ENCODE data around the gene ZNF485. TPM values are rescaled to one million over a fixed set of nuclear protein-coding genes. Genes with fewer than 3 reads are reported as not detected.

Gene ZNF485
- total and polyA plus RNA-seq, 2 of the 8 experiments (the other 6 are each of a cell fraction or from before 2014, with no cell fraction given): 2.5 to 8.2 TPM

GRCh38 chr10:43591303-43591904 lies 14.8 kb upstream of the ZNF485 start:
- WGBS, 2 experiments (ENCODE audit: extremely low coverage in 1 of 2, insufficient coverage in 1 of 2, insufficient read length in 1 of 2, insufficient replicate concordance in 2 of 2, low coverage in 1 of 2, low lambda C conversion rate in 2 of 2, missing lambda C conversion rate in 1 of 2): 84% methylated on average over 5 of the region's 5 CpGs; no CpG with 5 or more reads in 1 of the 2 experiments

More at GRCh38 chr10:43591303-43591904, 14.8 kb upstream of the ZNF485 start:
- FAIRE-seq (no peak), DNase-seq (ENCODE audit: low read depth in 1 of 2, low spot score in 2 of 2) (no peak)
- Histone ChIP-seq H3K27ac (ENCODE audit: low read depth, low read length) (no peak overlapping the region), H2BK120ac (replicated peaks; ENCODE audit: low read depth, low read length) (no peak overlapping the region), H3K4me2 (ENCODE audit: insufficient read depth in 1 of 2, low read depth in 2 of 2, low read length in 2 of 2) (no peak overlapping the region), H3K27me3 (replicated peaks in 1 of 4; ENCODE audit: control insufficient read depth in 3 of 4, extremely low read depth in 1 of 4, insufficient read depth in 3 of 4, low read length in 3 of 4) (no peaks in the 10 kb centered on the region), H3K79me1 (ENCODE audit: low read depth, low read length) (no peaks in the 10 kb centered on the region), H3K9me3 (ENCODE audit: insufficient read depth in 2 of 2, low read depth in 1 of 2, low read length in 1 of 2) (peaks cover 34 to 35% of the 10 kb centered on the region in 2 experiments), H2AK5ac (ENCODE audit: low read depth, low read length) (no peak overlapping the region), H4K91ac (replicated peaks; ENCODE audit: insufficient read length, low read length) (no peak overlapping the region), H4K8ac (ENCODE audit: extremely low read depth, insufficient read depth, low read length) (no peak overlapping the region), H3K14ac (ENCODE audit: insufficient read length) (no peak overlapping the region), H2BK20ac (ENCODE audit: low read length) (no peak overlapping the region), H3K56ac (replicated peaks; ENCODE audit: insufficient read length, low read depth, low read length) (no peak overlapping the region), H4K20me1 (replicated peaks in 1 of 2; ENCODE audit: control insufficient read depth in 1 of 2, insufficient read depth in 2 of 2, low read length in 2 of 2) (no peaks in the 10 kb centered on the region), H3K18ac (ENCODE audit: extremely low read depth, low read length) (no peak overlapping the region), H4K5ac (ENCODE audit: insufficient read length, low read depth, low read length) (no peak overlapping the region), H2BK12ac (ENCODE audit: low read depth, low read length) (no peak overlapping the region), H2BK5ac (ENCODE audit: low read depth, low read length) (no peak overlapping the region), H3K36me3 (ENCODE audit: control insufficient read depth in 2 of 4, insufficient read depth in 4 of 4, low read length in 3 of 4) (no peaks in the 10 kb centered on the region), H3K79me2 (ENCODE audit: control insufficient read depth in 1 of 2, insufficient read depth in 2 of 2, low read length in 2 of 2) (no peaks in the 10 kb centered on the region), H3K23me2 (ENCODE audit: low read depth, low read length) (no peaks in the 10 kb centered on the region), H3K23ac (ENCODE audit: insufficient read length) (no peak overlapping the region), H3K4me3 (ENCODE audit: extremely low read depth in 1 of 4, insufficient read depth in 2 of 4, low read depth in 3 of 4, low read length in 4 of 4) (no peak overlapping the region), H2BK15ac (ENCODE audit: low read length) (no peak overlapping the region), H3K4me1 (replicated peaks in 1 of 4; ENCODE audit: control insufficient read depth in 3 of 4, insufficient read depth in 4 of 4, low read length in 3 of 4) (no peaks in the 10 kb centered on the region), H3K9ac (replicated peaks in 1 of 4; ENCODE audit: extremely low read depth in 1 of 4, low read depth in 3 of 4, low read length in 3 of 4) (no peak overlapping the region), H3K4ac (replicated peaks; ENCODE audit: insufficient read length, low read depth, low read length) (no peak overlapping the region), H2AFZ (ENCODE audit: low read length) (no peak overlapping the region)
- ChIA-PET CTCF (ENCODE audit: partially characterized antibody) (interaction anchor here (0.9 to 1.7 kb wide), 2 partner anchors 94 to 475 kb away, joined by 3 to 4 read pairs; no protein-coding TSS in a partner anchor), POLR2A (ENCODE audit: partially characterized antibody) (no interaction called here)
- TF ChIP-seq MAFK (IDR thresholded peaks at IDR 0.05; ENCODE audit: low read depth, low read length) (no peak), TAF1 (IDR thresholded peaks at IDR 0.05; ENCODE audit: low read depth, low read length) (no peak), FOSL1 (IDR thresholded peaks at IDR 0.05; ENCODE audit: insufficient read depth, low read depth, low read length) (no peak), RAD21 (IDR thresholded peaks at IDR 0.05 in 1 of 2, conservative IDR thresholded peaks at IDR 0.05 in 1 of 2; ENCODE audit: low read depth in 2 of 2, low read length in 2 of 2) (no peak), RNF2 (IDR thresholded peaks at IDR 0.05; ENCODE audit: borderline replicate concordance, low read depth, low read length, missing control alignments, poor library complexity, severe bottlenecking) (no peak), SIN3A (conservative IDR thresholded peaks at IDR 0.05 in 1 of 2, IDR thresholded peaks at IDR 0.05 in 1 of 2; ENCODE audit: low read depth in 1 of 2, low read length in 2 of 2) (no peak)
- TF ChIP-seq, protein P1, sequence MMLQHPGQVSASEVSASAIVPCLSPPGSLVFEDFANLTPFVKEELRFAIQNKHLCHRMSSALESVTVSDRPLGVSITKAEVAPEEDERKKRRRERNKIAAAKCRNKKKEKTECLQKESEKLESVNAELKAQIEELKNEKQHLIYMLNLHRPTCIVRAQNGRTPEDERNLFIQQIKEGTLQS (IDR thresholded peaks at IDR 0.05; ENCODE audit: insufficient read depth, low read depth, low read length): no peak

Data from H1 (cell line).